ENCODE results near the gene CCNT2. TPM values are rescaled to one million over a fixed set of nuclear protein-coding genes. Genes with fewer than 3 reads are reported as not detected.
"Not testable (repeated sequence)": the region's sequence is repeated elsewhere in the genome, so short reads cannot be mapped to it uniquely, and the experiment has no call there.

Gene CCNT2
- total and polyA plus RNA-seq, 4 donors = 3.0 to 49.9 (median 24.7) TPM

DNA sequence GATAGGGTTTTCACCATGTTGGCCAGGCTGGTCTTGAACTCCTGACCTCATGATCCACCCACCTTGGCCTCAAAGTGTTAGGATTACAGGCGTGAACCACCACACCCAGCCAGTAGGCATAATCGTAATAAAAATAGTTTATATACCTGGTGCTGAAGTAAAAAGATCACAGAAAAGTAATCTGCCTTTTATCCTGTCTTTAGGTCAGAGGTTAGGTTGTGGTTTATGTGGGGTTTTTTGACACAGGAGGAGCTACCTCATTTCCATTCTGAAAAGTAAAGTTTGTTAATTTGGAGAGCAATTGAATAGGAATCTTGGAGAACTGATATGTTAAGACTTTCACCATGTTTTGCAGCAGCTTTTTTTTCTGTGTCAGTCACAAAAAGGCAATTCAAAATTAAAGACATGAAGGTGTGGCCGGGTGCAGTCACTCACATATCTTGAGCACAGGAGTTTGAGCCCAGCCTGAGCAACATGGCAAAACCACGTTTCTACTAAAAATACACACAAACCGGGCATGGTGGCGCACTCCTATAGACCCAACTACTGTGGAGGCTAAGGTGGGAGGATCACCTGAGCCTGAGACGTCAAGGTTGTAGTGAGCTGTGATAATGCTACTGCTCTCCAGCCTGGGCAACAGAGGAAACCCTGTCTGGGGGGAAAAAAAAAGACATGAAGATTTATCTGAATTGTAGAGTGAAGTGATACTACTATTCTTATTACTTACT, 31.5 kb downstream of the CCNT2 start:
- ATAC-seq (ENCODE audit: low FRiP score) = no peak
- no peak overlapping the region for H3K4me3 ChIP-seq (ENCODE audit: low read length in 2 of 2)
- H3K27ac ChIP-seq (ENCODE audit: low read depth in 1 of 2, low read length in 2 of 2) = no peak overlapping the region
- H3K9me3 ChIP-seq (ENCODE audit: control insufficient read depth, low read length) = no peaks in the 10 kb centered on the region
- no peaks in the 10 kb centered on the region for H3K4me1 ChIP-seq (ENCODE audit: control insufficient read depth in 1 of 2, insufficient read depth in 2 of 2, low read length in 2 of 2)
- DNase-seq = no peak
- peaks cover 5 to 7% of the 10 kb centered on the region in 2 donors for H3K36me3 ChIP-seq (ENCODE audit: control insufficient read depth in 1 of 2, insufficient read depth in 2 of 2, low read length in 1 of 2)
- H3K27me3 ChIP-seq (ENCODE audit: control insufficient read depth in 1 of 2, insufficient read depth in 2 of 2, low read length in 1 of 2) = no peaks in the 10 kb centered on the region
- 88% methylated on average over 7 of the region's 7 CpGs for WGBS, 2 donors
- intact Hi-C loops (cut with DNase I) = no loop called here

DNA sequence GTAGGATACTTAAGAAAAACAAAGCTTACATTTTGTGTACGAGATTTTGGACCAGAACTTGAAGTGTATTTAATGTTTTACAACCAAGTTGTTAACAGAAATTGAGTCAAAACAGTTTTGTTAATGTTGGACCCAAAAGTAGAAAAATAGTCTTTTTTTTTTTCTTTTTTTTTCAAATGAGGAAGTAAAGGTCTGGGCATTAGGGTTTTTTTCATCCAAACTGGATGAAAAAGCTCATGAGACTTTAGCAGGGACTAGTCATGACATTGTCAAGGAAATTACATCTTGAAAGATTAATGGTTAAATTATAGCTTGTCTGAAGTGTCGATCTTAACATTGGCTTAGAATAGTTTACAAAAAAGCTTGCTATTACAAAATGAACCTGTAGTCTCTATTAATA, 32.3 kb downstream of the CCNT2 start:
- DNase-seq = no peak
- WGBS, 2 donors = 53 to 60% methylated on average over 2 of the region's 2 CpGs
- no peaks in the 10 kb centered on the region for H3K4me1 ChIP-seq (ENCODE audit: control insufficient read depth in 1 of 2, insufficient read depth in 2 of 2, low read length in 2 of 2)
- no peaks in the 10 kb centered on the region for H3K9me3 ChIP-seq (ENCODE audit: control insufficient read depth, low read length)
- no peak for ATAC-seq (ENCODE audit: low FRiP score)
- no peak overlapping the region for H3K4me3 ChIP-seq (ENCODE audit: low read length in 2 of 2)
- peaks cover 6 to 8% of the 10 kb centered on the region in 2 donors for H3K36me3 ChIP-seq (ENCODE audit: control insufficient read depth in 1 of 2, insufficient read depth in 2 of 2, low read length in 1 of 2)
- no peak overlapping the region for H3K27ac ChIP-seq (ENCODE audit: low read depth in 1 of 2, low read length in 2 of 2)
- H3K27me3 ChIP-seq (ENCODE audit: control insufficient read depth in 1 of 2, insufficient read depth in 2 of 2, low read length in 1 of 2) = no peaks in the 10 kb centered on the region
- intact Hi-C loops (cut with DNase I) = no loop called here

DNA sequence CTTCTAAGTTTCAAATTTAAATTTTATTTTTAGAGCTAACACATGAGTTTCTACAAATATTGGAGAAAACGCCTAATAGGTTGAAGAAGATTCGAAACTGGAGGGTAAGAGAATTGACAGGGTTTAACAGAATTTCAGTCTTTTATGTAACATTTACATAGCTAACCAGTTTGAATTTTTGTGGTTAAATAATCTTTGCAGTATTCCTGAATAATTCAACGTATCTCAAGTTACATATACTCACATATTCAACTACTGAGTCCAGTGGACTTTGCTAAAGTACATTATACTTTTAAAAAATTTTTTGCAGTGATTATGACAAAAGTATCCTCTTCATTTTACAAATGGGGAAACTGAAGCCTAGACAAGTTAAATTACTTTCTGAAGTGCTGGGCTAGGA, 34.0 kb downstream of the CCNT2 start:
- intact Hi-C loops (cut with DNase I) = no loop called here
- WGBS, 2 donors = 89 to 91% methylated on average over 3 of the region's 3 CpGs

DNA sequence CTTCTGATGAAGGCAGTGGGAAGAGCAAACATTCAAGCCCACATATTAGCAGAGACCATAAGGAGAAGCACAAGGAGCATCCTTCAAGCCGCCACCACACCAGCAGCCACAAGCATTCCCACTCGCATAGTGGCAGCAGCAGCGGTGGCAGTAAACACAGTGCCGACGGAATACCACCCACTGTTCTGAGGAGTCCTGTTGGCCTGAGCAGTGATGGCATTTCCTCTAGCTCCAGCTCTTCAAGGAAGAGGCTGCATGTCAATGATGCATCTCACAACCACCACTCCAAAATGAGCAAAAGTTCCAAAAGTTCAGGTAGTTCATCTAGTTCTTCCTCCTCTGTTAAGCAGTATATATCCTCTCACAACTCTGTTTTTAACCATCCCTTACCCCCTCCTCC, 35.4 kb downstream of the CCNT2 start:
- ATAC-seq (ENCODE audit: low FRiP score) (no peak), DNase-seq (no peak)
- no peaks in the 10 kb centered on the region for H3K27me3 ChIP-seq (ENCODE audit: control insufficient read depth in 1 of 2, insufficient read depth in 2 of 2, low read length in 1 of 2)
- no peak overlapping the region for H3K4me3 ChIP-seq (ENCODE audit: low read length in 2 of 2)
- no peaks in the 10 kb centered on the region for H3K9me3 ChIP-seq (ENCODE audit: control insufficient read depth, low read length)
- H3K36me3 ChIP-seq (ENCODE audit: control insufficient read depth in 1 of 2, insufficient read depth in 2 of 2, low read length in 1 of 2) = peaks cover 6 to 8% of the 10 kb centered on the region in 2 donors
- H3K4me1 ChIP-seq (ENCODE audit: control insufficient read depth in 1 of 2, insufficient read depth in 2 of 2, low read length in 2 of 2) = no peaks in the 10 kb centered on the region
- intact Hi-C loops (cut with DNase I) = no loop called here
- 92% methylated on average over 5 of the region's 5 CpGs for WGBS, 2 donors
- H3K27ac ChIP-seq (ENCODE audit: low read depth in 1 of 2, low read length in 2 of 2) = no peak overlapping the region

More for the DNA sequence above, 34.0 kb downstream of the CCNT2 start:
- Histone ChIP-seq H3K4me1 (ENCODE audit: control insufficient read depth in 1 of 2, insufficient read depth in 2 of 2, low read length in 2 of 2) (no peaks in the 10 kb centered on the region), H3K27ac (ENCODE audit: low read depth in 1 of 2, low read length in 2 of 2) (no peak overlapping the region), H3K27me3 (ENCODE audit: control insufficient read depth in 1 of 2, insufficient read depth in 2 of 2, low read length in 1 of 2) (no peaks in the 10 kb centered on the region), H3K9me3 (ENCODE audit: control insufficient read depth, low read length) (no peaks in the 10 kb centered on the region), H3K4me3 (ENCODE audit: low read length in 2 of 2) (no peak overlapping the region), H3K36me3 (ENCODE audit: control insufficient read depth in 1 of 2, insufficient read depth in 2 of 2, low read length in 1 of 2) (peaks cover 6 to 8% of the 10 kb centered on the region in 2 donors)
- DNase-seq = no peak
- no peak for ATAC-seq (ENCODE audit: low FRiP score)

DNA sequence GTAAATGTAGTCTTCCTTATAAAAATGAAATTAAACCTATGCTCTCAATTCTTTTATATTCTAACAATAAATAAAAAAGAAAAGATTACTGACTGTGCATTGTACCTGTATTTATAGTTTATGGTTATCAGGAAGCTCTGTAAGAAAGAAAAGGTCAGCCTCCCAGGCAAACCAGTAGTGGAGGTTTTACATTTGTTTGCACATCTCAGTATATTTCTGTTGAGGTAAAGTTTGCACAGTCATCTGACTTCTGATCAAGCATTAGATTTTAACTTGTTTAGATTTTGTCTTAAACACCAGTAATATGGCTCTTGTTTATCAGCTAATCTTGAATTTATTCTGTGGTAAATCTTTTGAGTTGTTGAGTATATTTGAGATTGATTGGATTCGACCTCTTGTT, 37.1 kb downstream of the CCNT2 start:
- DNase-seq = no peak
- H3K9me3 ChIP-seq (ENCODE audit: control insufficient read depth, low read length) = no peaks in the 10 kb centered on the region
- ATAC-seq (ENCODE audit: low FRiP score) = no peak
- H3K36me3 ChIP-seq (ENCODE audit: control insufficient read depth in 1 of 2, insufficient read depth in 2 of 2, low read length in 1 of 2) = peaks cover 3 to 4% of the 10 kb centered on the region in 2 donors
- no peaks in the 10 kb centered on the region for H3K27me3 ChIP-seq (ENCODE audit: control insufficient read depth in 1 of 2, insufficient read depth in 2 of 2, low read length in 1 of 2)
- no peak overlapping the region for H3K27ac ChIP-seq (ENCODE audit: low read depth in 1 of 2, low read length in 2 of 2)
- no peaks in the 10 kb centered on the region for H3K4me1 ChIP-seq (ENCODE audit: control insufficient read depth in 1 of 2, insufficient read depth in 2 of 2, low read length in 2 of 2)
- WGBS, 2 donors = 55 to 90% methylated on average over 1 of the region's 1 CpG
- H3K4me3 ChIP-seq (ENCODE audit: low read length in 2 of 2) = no peak overlapping the region
- intact Hi-C loops (cut with DNase I) = no loop called here

- DNase-seq (no peak), ATAC-seq (ENCODE audit: low FRiP score) (no peak)
- no peaks in the 10 kb centered on the region for H3K9me3 ChIP-seq (ENCODE audit: control insufficient read depth, low read length)
- H3K27me3 ChIP-seq (ENCODE audit: control insufficient read depth in 1 of 2, insufficient read depth in 2 of 2, low read length in 1 of 2) = no peaks in the 10 kb centered on the region
- H3K4me1 ChIP-seq (ENCODE audit: control insufficient read depth in 1 of 2, insufficient read depth in 2 of 2, low read length in 2 of 2) = no peaks in the 10 kb centered on the region
- intact Hi-C loops (cut with DNase I) = no loop called here
- peaks cover 3 to 4% of the 10 kb centered on the region in 2 donors for H3K36me3 ChIP-seq (ENCODE audit: control insufficient read depth in 1 of 2, insufficient read depth in 2 of 2, low read length in 1 of 2)
- no peak overlapping the region for H3K27ac ChIP-seq (ENCODE audit: low read depth in 1 of 2, low read length in 2 of 2)
- WGBS, 2 donors = 92 to 93% methylated on average over 5 of the region's 5 CpGs
- no peak overlapping the region for H3K4me3 ChIP-seq (ENCODE audit: low read length in 2 of 2)
These were observed 38.9 kb downstream of the CCNT2 start for GRCh38 chr2:134957477-134957876.

- DNase-seq; H3K27ac ChIP-seq (ENCODE audit: low read depth in 1 of 2, low read length in 2 of 2); H3K36me3 ChIP-seq (ENCODE audit: control insufficient read depth in 1 of 2, insufficient read depth in 2 of 2, low read length in 1 of 2); intact Hi-C loops (cut with DNase I); H3K4me3 ChIP-seq (ENCODE audit: low read length in 2 of 2); H3K27me3 ChIP-seq (ENCODE audit: control insufficient read depth in 1 of 2, insufficient read depth in 2 of 2, low read length in 1 of 2); H3K9me3 ChIP-seq (ENCODE audit: control insufficient read depth, low read length); ATAC-seq (ENCODE audit: low FRiP score); H3K4me1 ChIP-seq (ENCODE audit: control insufficient read depth in 1 of 2, insufficient read depth in 2 of 2, low read length in 2 of 2): not testable (repeated sequence)
- 86 to 87% methylated on average over 10 of the region's 10 CpGs for WGBS, 2 donors
These were observed 48.5 kb downstream of the CCNT2 start for GRCh38 chr2:134967166-134967565.

- 75 to 90% methylated on average over 2 of the region's 2 CpGs for WGBS, 2 donors
- peaks cover 3% of the 10 kb centered on the region for H3K9me3 ChIP-seq (ENCODE audit: control insufficient read depth, low read length)
- H3K27me3 ChIP-seq (ENCODE audit: control insufficient read depth in 1 of 2, insufficient read depth in 2 of 2, low read length in 1 of 2) = no peaks in the 10 kb centered on the region
- ATAC-seq (ENCODE audit: low FRiP score) (no peak), DNase-seq (no peak)
- no peak overlapping the region for H3K27ac ChIP-seq (ENCODE audit: low read depth in 1 of 2, low read length in 2 of 2)
- no peak overlapping the region for H3K4me3 ChIP-seq (ENCODE audit: low read length in 2 of 2)
- no peaks in the 10 kb centered on the region for H3K36me3 ChIP-seq (ENCODE audit: control insufficient read depth in 1 of 2, insufficient read depth in 2 of 2, low read length in 1 of 2)
- no peaks in the 10 kb centered on the region for H3K4me1 ChIP-seq (ENCODE audit: control insufficient read depth in 1 of 2, insufficient read depth in 2 of 2, low read length in 2 of 2)
- intact Hi-C loops (cut with DNase I) = no loop called here
These were observed 54.9 kb downstream of the CCNT2 start for GRCh38 chr2:134973241-134974138.
